Measurements from ENCODE around the gene BICRAL.
"Not testable (repeated sequence)": the region's sequence is repeated elsewhere in the genome, so short reads cannot be mapped to it uniquely, and the experiment has no call there.

Gene BICRAL

GRCh38 chr6:42891199-42891722, 109.4 kb downstream of the BICRAL start:
- peak overlapping the region; percentile 86 for H3K4me3 ChIP-seq (ENCODE audit: low read depth, low read length)
- in situ Hi-C loops (cut with HindIII; ENCODE audit: low sequenced_read_pairs), result no loop called here
- TF ChIP-seq, protein P1, sequence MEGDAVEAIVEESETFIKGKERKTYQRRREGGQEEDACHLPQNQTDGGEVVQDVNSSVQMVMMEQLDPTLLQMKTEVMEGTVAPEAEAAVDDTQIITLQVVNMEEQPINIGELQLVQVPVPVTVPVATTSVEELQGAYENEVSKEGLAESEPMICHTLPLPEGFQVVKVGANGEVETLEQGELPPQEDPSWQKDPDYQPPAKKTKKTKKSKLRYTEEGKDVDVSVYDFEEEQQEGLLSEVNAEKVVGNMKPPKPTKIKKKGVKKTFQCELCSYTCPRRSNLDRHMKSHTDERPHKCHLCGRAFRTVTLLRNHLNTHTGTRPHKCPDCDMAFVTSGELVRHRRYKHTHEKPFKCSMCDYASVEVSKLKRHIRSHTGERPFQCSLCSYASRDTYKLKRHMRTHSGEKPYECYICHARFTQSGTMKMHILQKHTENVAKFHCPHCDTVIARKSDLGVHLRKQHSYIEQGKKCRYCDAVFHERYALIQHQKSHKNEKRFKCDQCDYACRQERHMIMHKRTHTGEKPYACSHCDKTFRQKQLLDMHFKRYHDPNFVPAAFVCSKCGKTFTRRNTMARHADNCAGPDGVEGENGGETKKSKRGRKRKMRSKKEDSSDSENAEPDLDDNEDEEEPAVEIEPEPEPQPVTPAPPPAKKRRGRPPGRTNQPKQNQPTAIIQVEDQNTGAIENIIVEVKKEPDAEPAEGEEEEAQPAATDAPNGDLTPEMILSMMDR (IDR thresholded peaks at IDR 0.05; ENCODE audit: low read depth, low read length), result no peak
- no peak for DNase-seq (ENCODE audit: low read depth, low spot score)

DNA sequence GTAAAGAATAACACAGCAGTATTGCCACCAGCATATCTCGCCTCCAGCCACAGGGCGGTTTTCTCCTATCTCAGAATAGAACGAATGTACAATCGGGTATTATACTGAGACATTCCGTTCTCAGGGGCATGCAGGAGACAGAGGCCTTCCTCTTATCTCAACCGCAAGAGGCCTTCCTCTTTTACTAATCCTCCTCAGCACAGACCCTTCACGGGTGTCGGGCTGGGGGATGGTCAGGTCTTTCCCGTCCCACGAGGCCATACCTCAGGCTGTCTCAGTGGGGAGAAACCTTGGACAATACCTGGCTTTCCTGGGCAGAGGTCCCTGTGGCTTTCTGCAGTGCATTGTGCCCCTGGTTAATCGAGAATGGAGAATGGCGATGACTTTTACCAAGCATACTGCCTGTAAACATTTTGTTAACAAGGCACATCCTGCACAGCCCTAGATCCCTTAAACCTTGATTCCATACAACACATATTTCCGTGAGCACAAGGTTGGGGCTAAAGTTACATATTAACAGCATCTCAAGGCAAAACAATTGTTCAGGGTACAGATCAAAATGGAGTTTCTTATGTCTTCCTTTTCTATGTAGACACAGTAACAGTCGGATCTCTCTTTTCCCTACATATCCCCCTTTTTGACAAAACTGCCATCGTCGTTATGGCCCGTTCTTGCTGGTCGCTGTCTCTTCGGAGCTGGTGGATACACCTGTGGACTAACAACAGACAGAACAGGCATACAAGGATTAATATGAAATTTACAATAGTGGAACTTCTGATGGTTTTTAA, 112.4 kb downstream of the BICRAL start:
- DNase-seq (ENCODE audit: low read depth, low spot score); in situ Hi-C loops (cut with HindIII; ENCODE audit: low sequenced_read_pairs); H3K4me3 ChIP-seq (ENCODE audit: low read depth, low read length): not testable (repeated sequence)

GRCh38 chr6:42896178-42896719, 114.4 kb downstream of the BICRAL start:
- no peak for DNase-seq (ENCODE audit: low read depth, low spot score)
- in situ Hi-C loops (cut with HindIII; ENCODE audit: low sequenced_read_pairs), result no loop called here
- TF ChIP-seq, protein P1 (IDR thresholded peaks at IDR 0.05; ENCODE audit: low read depth, low read length), result no peak
- H3K4me3 ChIP-seq (ENCODE audit: low read depth, low read length), result no peak overlapping the region

DNA sequence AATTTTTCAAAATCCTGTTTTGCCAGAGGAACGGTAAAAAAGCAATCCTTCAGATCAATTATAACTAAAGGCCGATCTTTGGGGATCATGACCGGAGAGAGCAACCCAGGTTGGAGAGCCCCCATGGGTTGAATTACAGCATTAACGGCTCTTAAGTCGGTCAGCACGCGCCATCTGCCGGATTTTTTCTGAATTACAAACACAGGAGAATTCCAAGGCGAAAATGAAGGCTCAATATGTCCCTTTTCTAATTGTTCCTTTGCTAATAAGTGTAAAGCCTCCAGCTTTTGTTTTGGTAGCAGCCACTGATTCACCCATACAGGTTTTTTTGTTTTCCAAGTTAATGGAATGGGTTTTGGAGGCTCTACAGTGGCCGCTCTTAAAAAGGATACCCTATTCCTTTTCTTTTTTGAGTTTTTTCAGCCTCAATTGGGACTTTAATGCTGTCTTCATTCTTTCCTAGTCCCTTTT, 117.1 kb downstream of the BICRAL start:
- DNase-seq (ENCODE audit: low read depth, low spot score), result peak; percentile 67
- in situ Hi-C loops (cut with HindIII; ENCODE audit: low sequenced_read_pairs), result no loop called here
- H3K4me3 ChIP-seq (ENCODE audit: low read depth, low read length), result no peak overlapping the region
- TF ChIP-seq, protein P1 (IDR thresholded peaks at IDR 0.05; ENCODE audit: low read depth, low read length), result peak; percentile 50

DNA sequence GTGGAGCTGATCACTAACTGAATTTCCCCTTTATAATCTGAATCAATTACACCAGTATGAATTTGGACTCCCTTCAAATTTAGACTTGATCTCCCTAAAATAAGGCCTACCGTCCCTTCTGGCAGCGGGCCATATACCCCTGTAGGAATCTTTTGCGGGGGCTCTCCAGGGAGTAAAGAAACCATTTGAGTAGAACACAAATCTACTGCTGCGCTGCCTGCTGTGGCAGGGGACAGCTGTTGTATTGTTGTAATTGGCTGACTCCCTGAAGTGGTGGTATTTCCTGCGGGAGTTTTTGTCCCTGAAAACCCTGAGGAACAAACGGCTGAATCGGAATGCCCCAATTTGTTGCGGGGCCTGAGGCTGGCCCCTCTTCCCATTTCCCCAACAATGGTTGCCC, 118.0 kb downstream of the BICRAL start:
- no peak overlapping the region for H3K4me3 ChIP-seq (ENCODE audit: low read depth, low read length)
- TF ChIP-seq, protein P1 (IDR thresholded peaks at IDR 0.05; ENCODE audit: low read depth, low read length), result no peak
- in situ Hi-C loops (cut with HindIII; ENCODE audit: low sequenced_read_pairs), result no loop called here
- DNase-seq (ENCODE audit: low read depth, low spot score), result no peak

- in situ Hi-C loops (cut with HindIII; ENCODE audit: low sequenced_read_pairs), result no loop called here
- H3K4me3 ChIP-seq (ENCODE audit: low read depth, low read length), result no peak overlapping the region
Observed at GRCh38 chr6:42901538-42901957, 119.7 kb downstream of the BICRAL start.

DNA sequence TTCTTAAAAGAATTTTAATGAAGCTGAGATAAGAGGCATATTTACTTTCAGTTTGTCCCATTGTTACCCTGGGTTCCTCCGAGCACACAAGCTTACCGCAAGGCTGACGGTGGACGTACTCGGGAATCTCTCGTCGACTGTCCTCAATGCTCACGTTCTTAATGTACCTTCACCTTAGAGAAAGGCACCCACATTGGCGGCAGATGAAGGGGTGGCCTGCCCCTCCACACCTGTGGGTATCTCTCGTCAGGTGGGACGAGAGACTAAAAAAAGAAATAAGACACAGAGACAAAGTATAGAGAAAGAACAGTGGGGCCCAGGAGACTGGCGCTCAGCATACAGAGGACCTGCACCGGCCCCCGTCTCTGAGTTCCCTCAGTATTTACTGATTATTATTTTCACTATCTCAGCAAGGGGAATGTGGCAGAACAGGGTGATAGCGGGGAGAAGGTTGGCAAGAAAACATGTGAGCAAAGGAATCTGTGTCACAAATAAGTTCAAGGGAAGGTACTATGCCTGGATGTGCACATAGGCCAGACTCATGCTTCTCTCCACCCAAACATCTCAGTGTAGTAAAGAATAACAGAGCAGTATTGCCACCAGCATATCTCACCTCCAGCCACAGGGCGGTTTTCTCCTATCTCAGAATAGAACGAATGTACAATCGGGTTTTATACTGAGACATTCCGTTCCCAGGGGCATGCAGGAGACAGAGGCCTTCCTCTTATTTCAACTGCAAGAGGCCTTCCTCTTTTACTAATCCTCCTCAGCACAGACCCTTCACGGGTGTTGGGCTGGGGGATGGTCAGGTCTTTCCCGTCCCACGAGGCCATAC, 120.8 kb downstream of the BICRAL start:
- H3K4me3 ChIP-seq (ENCODE audit: low read depth, low read length); DNase-seq (ENCODE audit: low read depth, low spot score); in situ Hi-C loops (cut with HindIII; ENCODE audit: low sequenced_read_pairs): not testable (repeated sequence)

More at GRCh38 chr6:42901538-42901957, 119.7 kb downstream of the BICRAL start:
- peak; percentile 83 for DNase-seq (ENCODE audit: low read depth, low spot score)
- TF ChIP-seq, protein P1 (IDR thresholded peaks at IDR 0.05; ENCODE audit: low read depth, low read length), result peak; percentile 67

Data from astrocyte of the spinal cord (primary cell).